Motor neuron (in vitro differentiated cells): ENCODE results near the gene GALNT14. TPM values are rescaled to one million over a fixed set of nuclear protein-coding genes. Genes with fewer than 3 reads are reported as not detected.

ENCODE experiments used
- ATAC-seq, 8 experiments: fragments of 200-7000 bp; cut with Tn5 transposase; replicated peaks in 6 of 8; 2 replicates each; pipeline ENCODE4 v1.8.0; 2021; ENCODE audit warnings: mild to moderate bottlenecking in 8 of 8, moderate library complexity in 8 of 8
- H3K27ac ChIP-seq, 2 donors: fragments of 250-450 bp; sonication (Bioruptor Pico); 2 replicates each; pipeline ENCODE4 v1.9.0; 2021; ENCODE audit warnings: antibody characterized with exemption in 2 of 2, mild to moderate bottlenecking in 2 of 2, moderate library complexity in 1 of 2
- H3K4me1 ChIP-seq, 2 donors: fragments of 250-450 bp; sonication (Bioruptor Pico); replicated peaks in 1 of 2; 2 replicates each; pipeline ENCODE4 v1.6.1; 2021; ENCODE audit warnings: antibody characterized with exemption in 2 of 2, mild to moderate bottlenecking in 2 of 2, moderate library complexity in 1 of 2
- H3K4me3 ChIP-seq, 5 donors: fragments of 250-450 bp; sonication (Bioruptor Pico); 2 replicates each; pipeline ENCODE4 v1.9.0; 2021; ENCODE audit warnings: antibody characterized with exemption in 5 of 5, mild to moderate bottlenecking in 5 of 5, moderate library complexity in 4 of 5
- WGBS, 10 experiments: fragments of 450-650 bp; shearing (Covaris generic); methylation state at CpG; one replicate each; pipeline ENCODE4 v1.0.0; 2022; 5-methylcytosine and 5-hydroxymethylcytosine counted together
- in situ Hi-C, 9 experiments: fragments of 400-800 bp; cut with MboI; loops; one replicate each; pipeline ENCODE4 v1.15.0; 2021; ENCODE audit warnings: low sequenced_read_pairs in 9 of 9, low pct_unique_long_range_greater_than_20kb in 2 of 9; ENCODE audit not compliant: unreplicated experiment in 9 of 9
- total RNA-seq, 8 experiments: library from RNA; unstranded; fragments of 300-600 nt; gene quantifications; 2 replicates each; pipeline versions ENCODE4 v1.2.3 to v1.2.4, GENCODE V29; 2022

Gene GALNT14
- total RNA-seq, 8 experiments from 2014 or later = 0.21 to 17.0 (median 1.6) TPM; not detected in 1

GRCh38 chr2:31129375-31130171 is 8.7 kb downstream of the GALNT14 start:
- peak in 5 of 8 experiments; percentile 32 to 74 (median 67) for ATAC-seq

GRCh38 chr2:31127931-31128330 is 10.3 kb downstream of the GALNT14 start:
- 0 to 100% (median 65%) methylated on average over 1 to 2 of the region's 3 CpGs; no CpG with 5 or more reads in 2 of the 10 experiments for WGBS, 10 experiments
- in situ Hi-C loops = no loop called here
- no peak for ATAC-seq
- H3K27ac ChIP-seq = no peak overlapping the region
- peaks cover 25 to 28% of the 10 kb centered on the region in 2 donors for H3K4me1 ChIP-seq
- no peak overlapping the region for H3K4me3 ChIP-seq

More at GRCh38 chr2:31129375-31130171, 8.7 kb downstream of the GALNT14 start:
- Histone ChIP-seq H3K4me1 (peaks cover 25 to 28% of the 10 kb centered on the region in 2 donors), H3K4me3 (no peak overlapping the region), H3K27ac (peak overlapping the region in 1 of 2 donors; percentile 63)
- in situ Hi-C loops = no loop called here
- 0 to 77% (median 39%) methylated on average over 1 to 5 of the region's 6 CpGs; no CpG with 5 or more reads in 2 of the 10 experiments for WGBS, 10 experiments

GRCh38 chr2:31125918-31126695 is 12.1 kb downstream of the GALNT14 start:
- ATAC-seq = no peak
- Histone ChIP-seq H3K4me1 (peaks cover 21 to 23% of the 10 kb centered on the region in 2 donors), H3K27ac (no peak overlapping the region), H3K4me3 (no peak overlapping the region)
- WGBS, 10 experiments = 50 to 100% (median 83%) methylated on average over 1 to 5 of the region's 6 CpGs; no CpG with 5 or more reads in 3 of the 10 experiments
- in situ Hi-C loops = no loop called here

GRCh38 chr2:31124904-31125303 is 13.3 kb downstream of the GALNT14 start:
- in situ Hi-C loops = no loop called here
- no peak for ATAC-seq
- no peak overlapping the region for H3K27ac ChIP-seq
- H3K4me1 ChIP-seq = peaks cover 11 to 12% of the 10 kb centered on the region in 2 donors
- WGBS, 10 experiments = 40 to 100% (median 86%) methylated on average over 1 to 2 of the region's 4 CpGs; no CpG with 5 or more reads in 3 of the 10 experiments
- no peak overlapping the region for H3K4me3 ChIP-seq

- Histone ChIP-seq H3K27ac (no peak overlapping the region), H3K4me3 (no peak overlapping the region), H3K4me1 (no peaks in the 10 kb centered on the region)
- WGBS, 10 experiments = 0 to 100% (median 82%) methylated on average over 1 to 8 of the region's 9 CpGs; no CpG with 5 or more reads in 2 of the 10 experiments
- ATAC-seq = no peak
- in situ Hi-C loops = no loop called here
These were observed 16.1 kb downstream of the GALNT14 start for GRCh38 chr2:31122133-31122532.

GRCh38 chr2:31113765-31114164 is 24.5 kb downstream of the GALNT14 start:
- Histone ChIP-seq H3K4me1 (peaks cover 3% of the 10 kb centered on the region in 2 donors), H3K4me3 (no peak overlapping the region), H3K27ac (no peak overlapping the region)
- ATAC-seq = no peak
- in situ Hi-C loops = no loop called here

GRCh38 chr2:31112544-31112943 is 25.7 kb downstream of the GALNT14 start:
- WGBS, 10 experiments = 77 to 100% (median 100%) methylated on average over 1 to 3 of the region's 3 CpGs; no CpG with 5 or more reads in 3 of the 10 experiments
- H3K27ac ChIP-seq = no peak overlapping the region
- H3K4me1 ChIP-seq = peaks cover 3 to 11% of the 10 kb centered on the region in 2 donors
- in situ Hi-C loops = no loop called here
- ATAC-seq = no peak
- no peak overlapping the region for H3K4me3 ChIP-seq

GRCh38 chr2:31110998-31111397 is 27.2 kb downstream of the GALNT14 start:
- no peak for ATAC-seq
- Histone ChIP-seq H3K4me1 (peaks cover 3 to 11% of the 10 kb centered on the region in 2 donors), H3K27ac (no peak overlapping the region), H3K4me3 (no peak overlapping the region)
- in situ Hi-C loops = no loop called here
- WGBS, 10 experiments = 20 to 85% (median 54%) methylated on average over 1 to 3 of the region's 3 CpGs; no CpG with 5 or more reads in 6 of the 10 experiments

- no peak for ATAC-seq
- in situ Hi-C loops = no loop called here
- WGBS, 10 experiments = 0 to 100% (median 76%) methylated on average over 1 to 3 of the region's 3 CpGs; no CpG with 5 or more reads in 2 of the 10 experiments
- Histone ChIP-seq H3K27ac (no peak overlapping the region), H3K4me1 (peaks cover 3 to 11% of the 10 kb centered on the region in 2 donors), H3K4me3 (no peak overlapping the region)
These were observed 27.8 kb downstream of the GALNT14 start for GRCh38 chr2:31110431-31110830.

GRCh38 chr2:31109633-31110192 is 28.5 kb downstream of the GALNT14 start:
- in situ Hi-C loops = no loop called here
- peak in 5 of 8 experiments; percentile 21 to 60 (median 53) for ATAC-seq
- Histone ChIP-seq H3K27ac (no peak overlapping the region), H3K4me3 (no peak overlapping the region), H3K4me1 (peaks cover 3 to 11% of the 10 kb centered on the region in 2 donors)
- WGBS, 10 experiments = 0 to 91% (median 83%) methylated on average over 1 to 7 of the region's 8 CpGs

- ATAC-seq = peak in 4 of 8 experiments; percentile 20 to 82 (median 75)
- in situ Hi-C loops = no loop called here
These were observed 29.5 kb downstream of the GALNT14 start for GRCh38 chr2:31108561-31109286.

GRCh38 chr2:31107591-31108300 is 30.5 kb downstream of the GALNT14 start:
- H3K4me3 ChIP-seq = no peak overlapping the region
- WGBS, 10 experiments = 0 to 67% (median 46%) methylated on average over 1 to 5 of the region's 5 CpGs; no CpG with 5 or more reads in 1 of the 10 experiments

More at GRCh38 chr2:31108561-31109286, 29.5 kb downstream of the GALNT14 start:
- Histone ChIP-seq H3K27ac (no peak overlapping the region), H3K4me1 (peaks cover 3 to 11% of the 10 kb centered on the region in 2 donors), H3K4me3 (no peak overlapping the region)
- WGBS, 10 experiments = 14 to 100% (median 86%) methylated on average over 1 to 3 of the region's 3 CpGs; no CpG with 5 or more reads in 1 of the 10 experiments

More at GRCh38 chr2:31107591-31108300, 30.5 kb downstream of the GALNT14 start:
- H3K27ac ChIP-seq = no peak overlapping the region
- H3K4me1 ChIP-seq = peaks cover 3 to 11% of the 10 kb centered on the region in 2 donors
- in situ Hi-C loops = no loop called here
- ATAC-seq = peak in 1 of 8 experiments; percentile 28
